HCT116 (cell line): ENCODE measurements around the gene GIN1. TPM values are rescaled to one million over a fixed set of nuclear protein-coding genes. Genes with fewer than 3 reads are reported as not detected.

Experiments
- ATAC-seq: fragments of 200-7000 bp; cut with Tn5 transposase; 2 replicates; pipeline ENCODE4 v1.9.1; 2020; ENCODE audit warnings: mild to moderate bottlenecking, moderate library complexity
- BruUV-seq: library from RNA; stranded (reverse); fragments of 400-500 nt; replicated peaks from 2 replicates; lab custom pipeline; 2021; lab: Mats Ljungman, UMichigan
- CTCF ChIA-PET: fragments of 300-600 bp; sonication (Branson Sonifier 250); formaldehyde crosslinking; loops from one replicate; lab custom pipeline; 2021; ENCODE audit warnings: antibody characterized with exemption; lab: Charles Lee
- POLR2A ChIA-PET: fragments of 300-600, 350-600 bp; sonication (Branson Sonifier 250); formaldehyde crosslinking; loops from one replicate; lab custom pipeline; 2021; ENCODE audit warnings: antibody characterized with exemption; lab: Charles Lee
- RAD21 ChIA-PET, 2 experiments: fragments of 300-600 bp; sonication (Branson Sonifier 250); formaldehyde crosslinking; loops; one replicate each; lab custom pipeline; 2023; ENCODE audit warnings: low total read pairs in 2 of 2; ENCODE audit not compliant: uncharacterized antibody in 2 of 2, unreplicated experiment in 2 of 2, low non-redundant PET in 1 of 2; lab: Charles Lee
- DNase-seq: peaks from one replicate; pipeline ENCODE4 v3.0.0-alpha.2; 2010; ENCODE audit warnings: low read depth, low spot score
- H2AFZ ChIP-seq: fragments of 200-600 bp; shearing (Covaris generic), sonication (generic); 2 replicates; pipeline ENCODE4 v1.6.1; 2017; ENCODE audit warnings: low read depth, mixed run types, mixed read lengths, antibody characterized with exemption, low read length; ENCODE audit not compliant: poor library complexity, severe bottlenecking
- H3K27ac ChIP-seq: 2 replicates; pipeline ENCODE4 v1.5.1; 2012; ENCODE audit warnings: low read depth, low read length
- H3K27me3 ChIP-seq: fragments of 200-600 bp; sonication (generic); 2 replicates; pipeline ENCODE4 v1.6.1; 2016; ENCODE audit warnings: mixed run types, low read length, mixed read lengths; ENCODE audit not compliant: insufficient read depth
- H3K36me3 ChIP-seq, 2 experiments: fragments of 200-500 bp in 1 of 2; fragments of 200-600 bp in 1 of 2; sonication (Bioruptor generic) in 1 of 2; sonication (generic) in 1 of 2; 2 replicates each; pipeline versions ENCODE4 v1.5.1 to v1.6.1; 2014 to 2016; ENCODE audit warnings: low read length in 2 of 2, inconsistent platforms in 1 of 2, mixed read lengths in 1 of 2, mixed run types in 1 of 2; ENCODE audit not compliant: insufficient read depth in 2 of 2, control insufficient read depth in 1 of 2
- H3K4me1 ChIP-seq, 2 experiments: fragments of 200-600 bp in 1 of 2; sonication (generic) in 1 of 2; 2 replicates each; pipeline versions ENCODE4 v1.5.1 to v1.6.1; 2012 to 2017; ENCODE audit warnings: low read length in 2 of 2, inconsistent platforms in 1 of 2, mild to moderate bottlenecking in 1 of 2, mixed read lengths in 1 of 2, mixed run types in 1 of 2, moderate library complexity in 1 of 2; ENCODE audit not compliant: insufficient read depth in 2 of 2, control insufficient read depth in 1 of 2
- H3K4me2 ChIP-seq: fragments of 200-600 bp; sonication (generic); 2 replicates; pipeline ENCODE4 v1.6.1; 2017; ENCODE audit warnings: mixed run types, low read length, mixed read lengths
- H3K4me3 ChIP-seq, 2 experiments: fragments of 200-600 bp in 1 of 2; sonication (generic) in 1 of 2; replicated peaks in 1 of 2; 2 replicates each; pipeline ENCODE4 v1.5.1; 2011 to 2016; ENCODE audit warnings: low read length in 2 of 2, control low read depth in 1 of 2, low read depth in 1 of 2, mild to moderate bottlenecking in 1 of 2, mixed read lengths in 1 of 2, mixed run types in 1 of 2
- H3K79me2 ChIP-seq: fragments of 200-600 bp; sonication (generic); 2 replicates; pipeline ENCODE4 v1.6.1; 2017; ENCODE audit warnings: mild to moderate bottlenecking, mixed run types, low read length, moderate library complexity, mixed read lengths; ENCODE audit not compliant: insufficient read depth
- H3K9ac ChIP-seq: fragments of 200-600 bp; sonication (generic); 2 replicates; pipeline ENCODE4 v1.6.1; 2016; ENCODE audit warnings: low read length, mixed read lengths
- H3K9me2 ChIP-seq: fragments of 200-600 bp; sonication (generic), shearing (Covaris generic); 2 replicates; pipeline ENCODE4 v1.6.1; 2017; ENCODE audit warnings: mixed run types, mild to moderate bottlenecking, moderate library complexity; ENCODE audit not compliant: insufficient read depth
- H3K9me3 ChIP-seq, 2 experiments: fragments of 200-500 bp in 1 of 2; fragments of 200-600 bp in 1 of 2; sonication (Bioruptor generic) in 1 of 2; sonication (generic) in 1 of 2; 2 replicates each; pipeline ENCODE4 v1.6.1; 2014 to 2017; ENCODE audit warnings: low read length in 2 of 2, mixed read lengths in 2 of 2, inconsistent platforms in 1 of 2, low read depth in 1 of 2, mild to moderate bottlenecking in 1 of 2, mixed run types in 1 of 2, moderate library complexity in 1 of 2; ENCODE audit not compliant: control insufficient read depth in 1 of 2, insufficient read depth in 1 of 2
- H4K20me1 ChIP-seq: fragments of 200-600 bp; sonication (generic), shearing (Covaris generic); 2 replicates; pipeline ENCODE4 v1.6.1; 2017; ENCODE audit warnings: mixed run types, mild to moderate bottlenecking, moderate library complexity; ENCODE audit not compliant: insufficient read depth
- CEBPB ChIP-seq: IDR thresholded peaks from 2 replicates; pipeline ENCODE4 v1.6.1; 2012; ENCODE audit warnings: low read depth
- EGR1 ChIP-seq: IDR thresholded peaks from 2 replicates; pipeline ENCODE4 v1.6.1; 2012; ENCODE audit warnings: low read depth
- ELF1 ChIP-seq: IDR thresholded peaks from 2 replicates; pipeline ENCODE4 v1.6.1; 2012; ENCODE audit warnings: low read depth, borderline replicate concordance
- EZH2 ChIP-seq: fragments of 200-600 bp; sonication (generic); IDR thresholded peaks from 2 replicates; pipeline ENCODE4 v1.6.1; 2017; ENCODE audit warnings: antibody characterized with exemption, mixed run types
- EZH2phosphoT487 ChIP-seq: fragments of 200-600 bp; IDR thresholded peaks from 2 replicates; pipeline ENCODE4 v1.6.1; 2018; ENCODE audit warnings: antibody characterized with exemption, borderline replicate concordance
- POLR2A ChIP-seq: IDR thresholded peaks from 2 replicates; pipeline ENCODE4 v1.7.0; 2011; ENCODE audit warnings: borderline replicate concordance; ENCODE audit not compliant: insufficient read depth, insufficient read length; ENCODE audit errors: extremely low read depth
- RAD21 ChIP-seq: IDR thresholded peaks from 2 replicates; pipeline ENCODE4 v1.6.1; 2012; ENCODE audit warnings: low read depth, mild to moderate bottlenecking
- SIN3A ChIP-seq: IDR thresholded peaks from 2 replicates; pipeline ENCODE4 v1.6.1; 2012; ENCODE audit warnings: low read depth
- TCF7L2 ChIP-seq: IDR thresholded peaks from 2 replicates; pipeline ENCODE4 v1.7.0; 2011; ENCODE audit warnings: borderline replicate concordance, inconsistent platforms; ENCODE audit not compliant: insufficient read depth, insufficient read length; ENCODE audit errors: extremely low read depth
- ZNF274 ChIP-seq: fragments of 200-500 bp; sonication (Bioruptor generic); IDR thresholded peaks from 2 replicates; pipeline ENCODE4 v1.6.1; 2014; ENCODE audit warnings: mild to moderate bottlenecking, low read depth, low read length, inconsistent platforms
- intact Hi-C: fragments of 100-400 bp; cut with micrococcal nuclease; formaldehyde crosslinking; loops from 2 replicates; pipeline ENCODE4 v1.10.0; 2022
- total RNA-seq: library from RNA; stranded (reverse); gene quantifications from one replicate; pipeline ENCODE4 v1.2.1, GENCODE V29; 2021; ENCODE audit not compliant: unreplicated experiment
- TF ChIP-seq, protein P1 (sequence below): IDR thresholded peaks from 2 replicates; pipeline ENCODE4 v1.6.1; 2011; ENCODE audit warnings: mild to moderate bottlenecking, low read length, moderate library complexity; ENCODE audit not compliant: insufficient replicate concordance; ENCODE audit errors: extremely low read depth

Gene GIN1
- total RNA-seq, 1 experiment from 2014 or later, result 11.0 TPM

- RAD21 ChIA-PET, result no interaction called here
- TF ChIP-seq CEBPB, result no peak
- H3K36me3 ChIP-seq, result no peaks in the 10 kb centered on the region
- CTCF ChIA-PET, result no interaction called here
- peaks cover 56% of the 10 kb centered on the region for H3K79me2 ChIP-seq
- H3K9me3 ChIP-seq, result no peaks in the 10 kb centered on the region
- no peak overlapping the region for H3K4me3 ChIP-seq
- intact Hi-C loops, result no loop called here
- H3K27ac ChIP-seq, result no peak overlapping the region
- H3K9ac ChIP-seq, result no peak overlapping the region
- POLR2A ChIA-PET, result no interaction called here
- DNase-seq (no peak), ATAC-seq (no peak)
- no peaks in the 10 kb centered on the region for H4K20me1 ChIP-seq
- H3K4me2 ChIP-seq, result no peak overlapping the region
- H3K4me1 ChIP-seq, result no peaks in the 10 kb centered on the region
- H3K9me2 ChIP-seq, result no peaks in the 10 kb centered on the region
- H3K27me3 ChIP-seq, result no peaks in the 10 kb centered on the region
- no peak overlapping the region for H2AFZ ChIP-seq
- BruUV-seq, result no TSS peak
Measured at GRCh38 chr5:103112910-103113309, 7.0 kb downstream of the GIN1 start.

DNA sequence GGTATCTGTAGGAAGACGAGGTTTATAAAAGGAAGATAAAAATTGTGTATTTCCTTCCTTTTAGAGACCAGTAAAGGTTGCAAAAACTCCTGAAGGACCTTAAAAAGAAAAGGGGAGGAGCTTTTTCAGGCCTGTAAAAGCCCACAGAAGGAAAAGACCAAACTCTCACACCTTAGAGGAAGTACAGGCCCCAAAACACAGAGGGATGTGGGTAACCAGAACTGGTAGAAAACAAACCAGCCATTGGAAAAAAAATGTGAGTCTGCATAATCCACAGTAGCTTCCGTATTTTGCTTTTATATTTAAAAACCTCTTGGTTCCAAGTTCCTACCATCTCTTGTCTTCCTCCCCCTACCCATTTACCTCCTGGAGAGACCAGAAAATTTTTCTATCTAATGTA, 8.5 kb downstream of the GIN1 start:
- H3K27me3 ChIP-seq, result no peaks in the 10 kb centered on the region
- BruUV-seq, result no TSS peak
- H3K4me3 ChIP-seq, result no peak overlapping the region
- H3K9me3 ChIP-seq, result no peaks in the 10 kb centered on the region
- ChIA-PET CTCF (no interaction called here), RAD21 (no interaction called here), POLR2A (no interaction called here)
- H3K9ac ChIP-seq, result no peak overlapping the region
- ATAC-seq (no peak), DNase-seq (no peak)
- peaks cover 43% of the 10 kb centered on the region for H3K79me2 ChIP-seq
- no peaks in the 10 kb centered on the region for H4K20me1 ChIP-seq
- no peaks in the 10 kb centered on the region for H3K4me1 ChIP-seq
- H3K27ac ChIP-seq, result no peak overlapping the region
- no peaks in the 10 kb centered on the region for H3K36me3 ChIP-seq
- intact Hi-C loops, result no loop called here
- no peaks in the 10 kb centered on the region for H3K9me2 ChIP-seq
- H3K4me2 ChIP-seq, result no peak overlapping the region
- no peak overlapping the region for H2AFZ ChIP-seq
- TF ChIP-seq, protein P1, sequence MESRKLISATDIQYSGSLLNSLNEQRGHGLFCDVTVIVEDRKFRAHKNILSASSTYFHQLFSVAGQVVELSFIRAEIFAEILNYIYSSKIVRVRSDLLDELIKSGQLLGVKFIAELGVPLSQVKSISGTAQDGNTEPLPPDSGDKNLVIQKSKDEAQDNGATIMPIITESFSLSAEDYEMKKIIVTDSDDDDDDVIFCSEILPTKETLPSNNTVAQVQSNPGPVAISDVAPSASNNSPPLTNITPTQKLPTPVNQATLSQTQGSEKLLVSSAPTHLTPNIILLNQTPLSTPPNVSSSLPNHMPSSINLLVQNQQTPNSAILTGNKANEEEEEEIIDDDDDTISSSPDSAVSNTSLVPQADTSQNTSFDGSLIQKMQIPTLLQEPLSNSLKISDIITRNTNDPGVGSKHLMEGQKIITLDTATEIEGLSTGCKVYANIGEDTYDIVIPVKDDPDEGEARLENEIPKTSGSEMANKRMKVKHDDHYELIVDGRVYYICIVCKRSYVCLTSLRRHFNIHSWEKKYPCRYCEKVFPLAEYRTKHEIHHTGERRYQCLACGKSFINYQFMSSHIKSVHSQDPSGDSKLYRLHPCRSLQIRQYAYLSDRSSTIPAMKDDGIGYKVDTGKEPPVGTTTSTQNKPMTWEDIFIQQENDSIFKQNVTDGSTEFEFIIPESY, result no peak
- TF ChIP-seq SIN3A (no peak), EZH2 (no peak), TCF7L2 (no peak), RAD21 (no peak), POLR2A (no peak), ELF1 (no peak), ZNF274 (no peak), EZH2phosphoT487 (no peak), EGR1 (no peak)
